GM12878 (cell line): ENCODE results near the gene CCR2. TPM values are rescaled to one million over a fixed set of nuclear protein-coding genes. Genes with fewer than 3 reads are reported as not detected.

Source experiments
- ATAC-seq: fragments of 200-7000 bp; cut with Tn5 transposase; 3 replicates; pipeline ENCODE4 v1.9.1; 2020; ENCODE audit warnings: mild to moderate bottlenecking, moderate library complexity
- BruUV-seq: library from RNA; stranded (reverse); fragments of 400-500 nt; replicated peaks from 2 replicates; lab custom pipeline; 2021; lab: Mats Ljungman, UMichigan
- CTCF ChIA-PET: fragments of 300-600 bp; sonication (Branson Sonifier 250); formaldehyde crosslinking; extraction: SDS; loops from one replicate; lab custom pipeline; 2021; ENCODE audit warnings: inconsistent platforms; lab: Yijun Ruan, JAX
- POLR2A ChIA-PET: fragments of 350-600 bp; formaldehyde crosslinking; extraction: SDS; loops from one replicate; lab custom pipeline; 2021; ENCODE audit warnings: inconsistent platforms; lab: Charles Lee
- RAD21 ChIA-PET: fragments of 300-600 bp; sonication (Branson Sonifier 250); formaldehyde crosslinking; loops from one replicate; lab custom pipeline; 2023; ENCODE audit warnings: antibody characterized with exemption; ENCODE audit not compliant: unreplicated experiment; lab: Charles Lee
- SMC1A ChIA-PET: fragments of 300-600 bp; sonication (Branson Sonifier 250); formaldehyde crosslinking; loops from one replicate; lab custom pipeline; 2023; ENCODE audit not compliant: unreplicated experiment, uncharacterized antibody; lab: Charles Lee
- DNase-seq: peaks from one replicate; pipeline ENCODE4 v3.0.0-alpha.2; 2011; ENCODE audit warnings: low read depth, low spot score
- FAIRE-seq: peaks from 3 replicates; lab custom pipeline; 2011; peaks lifted over from hg19 to GRCh38; lab: Jason Lieb, UNC
- H2AFZ ChIP-seq: 2 replicates; pipeline ENCODE4 v1.6.0; 2011; ENCODE audit warnings: low read depth, low read length, control low read depth; ENCODE audit not compliant: control insufficient read depth
- H3K27ac ChIP-seq: 2 replicates; pipeline ENCODE4 v1.5.1; 2011; ENCODE audit warnings: control low read depth; ENCODE audit not compliant: control insufficient read depth, insufficient read depth
- H3K27me3 ChIP-seq, 2 experiments: replicated peaks in 1 of 2; 2 replicates each; pipeline versions ENCODE4 v1.6.0 to v1.6.1; 2011; ENCODE audit warnings: low read length in 1 of 2; ENCODE audit not compliant: control insufficient read depth in 2 of 2, insufficient read depth in 2 of 2
- H3K36me3 ChIP-seq, 2 experiments: 2 replicates each; pipeline ENCODE4 v1.5.1; 2011; ENCODE audit warnings: low read length in 1 of 2; ENCODE audit not compliant: control insufficient read depth in 2 of 2, insufficient read depth in 2 of 2
- H3K4me1 ChIP-seq: 2 replicates; pipeline ENCODE4 v1.6.1; 2011; ENCODE audit warnings: mild to moderate bottlenecking, low read length, moderate library complexity, mixed read lengths; ENCODE audit not compliant: control insufficient read depth, insufficient read depth
- H3K4me2 ChIP-seq: 2 replicates; pipeline ENCODE4 v1.6.0; 2011; ENCODE audit warnings: control low read depth; ENCODE audit not compliant: control insufficient read depth, insufficient read depth
- H3K4me3 ChIP-seq: fragments of 200-600 bp; sonication (generic); 2 replicates; pipeline ENCODE4 v1.5.1; 2016
- H3K79me2 ChIP-seq: 2 replicates; pipeline ENCODE4 v1.6.0; 2011; ENCODE audit warnings: low read length; ENCODE audit not compliant: control insufficient read depth, insufficient read depth
- H3K9ac ChIP-seq: 2 replicates; pipeline ENCODE4 v1.8.0; 2011; ENCODE audit warnings: low read length, control low read depth, mixed read lengths; ENCODE audit not compliant: control insufficient read depth, insufficient read depth
- H3K9me3 ChIP-seq: replicated peaks from 3 replicates; pipeline ENCODE4 v1.5.1; 2011; ENCODE audit warnings: mild to moderate bottlenecking, low read length; ENCODE audit not compliant: control insufficient read depth, insufficient read depth
- H4K20me1 ChIP-seq: 2 replicates; pipeline ENCODE4 v1.6.0; 2011; ENCODE audit not compliant: control insufficient read depth, insufficient read depth
- CBX5 ChIP-seq: sonication (generic); IDR thresholded peaks from 2 replicates; pipeline ENCODE4 v1.6.1; 2016; ENCODE audit warnings: low read depth, moderate library complexity, mild to moderate bottlenecking, inconsistent platforms
- KAT2A ChIP-seq: conservative IDR thresholded peaks from 2 replicates; pipeline ENCODE4 v1.6.1; 2011; ENCODE audit warnings: low read depth, low read length; ENCODE audit not compliant: control insufficient read depth
- NR2F1 ChIP-seq: fragments of 450-650 bp; conservative IDR thresholded peaks from 2 replicates; pipeline ENCODE4 v1.6.1; 2017; ENCODE audit warnings: mild to moderate bottlenecking
- SIN3A ChIP-seq: IDR thresholded peaks from 2 replicates; pipeline ENCODE4 v1.6.1; 2012; ENCODE audit warnings: low read depth, low read length, improper control_type of control experiment
- STAT3 ChIP-seq: IDR thresholded peaks from 2 replicates; pipeline ENCODE4 v1.6.1; 2011; ENCODE audit warnings: low read depth, low read length, improper control_type of control experiment
- TCF7 ChIP-seq: IDR thresholded peaks from 2 replicates; pipeline ENCODE4 v1.6.1; 2014; ENCODE audit warnings: antibody characterized with exemption, borderline replicate concordance
- WGBS: methylation state at CpG from one replicate; pipeline ENCODE4 v1.1.6; 2016; ENCODE audit warnings: low lambda C conversion rate; ENCODE audit not compliant: insufficient replicate concordance, insufficient coverage; ENCODE audit errors: missing lambda C conversion rate; 5-methylcytosine and 5-hydroxymethylcytosine counted together
- in situ Hi-C: fragments of 300-500 bp; cut with MboI; formaldehyde crosslinking; loops from 9 replicates; pipeline ENCODE4 v1.14.3; 2018; ENCODE audit warnings: mixed read lengths
- intact Hi-C: fragments of 100-400 bp; cut with micrococcal nuclease; formaldehyde crosslinking; loops from one replicate; pipeline ENCODE4 v1.14.2; 2022; ENCODE audit not compliant: unreplicated experiment
- polyA plus RNA-seq, 11 experiments: library from polyadenylated mRNA; depleted of rRNA in 4 of 11; unstranded in 6 of 11; stranded (reverse) in 5 of 11; fragments of >200 nt; fragmentation: Nextera tagmentation in 4 of 11; fragmentation: Illumina TruSeq in 1 of 11; extraction: Ambion mirVana in 4 of 11; extraction: Trizol in 1 of 11; gene quantifications; 1 replicate in 1 of 11; 2 replicates in 10 of 11; pipeline versions ENCODE4 v1.2.1 to v1.2.3, GENCODE V29; 2011 to 2016; ENCODE audit warnings: inconsistent platforms in 2 of 11, missing spikeins in 2 of 11, low read depth in 1 of 11
- total RNA-seq, 4 experiments: library from RNA; depleted of rRNA in 3 of 4; stranded (reverse); fragments of >200 nt in 3 of 4; fragmentation: Illumina TruSeq in 1 of 4; extraction: Trizol in 1 of 4; gene quantifications; 2 replicates each; pipeline versions ENCODE4 v1.2.1 to v1.2.3, GENCODE V29; 2013 to 2021
- TF ChIP-seq, protein P1 (sequence below): fragments of 450-650 bp; IDR thresholded peaks from 2 replicates; pipeline ENCODE4 v1.6.1; 2016; ENCODE audit warnings: mild to moderate bottlenecking
- TF ChIP-seq, protein P2 (sequence below): fragments of 450-650 bp; IDR thresholded peaks from 2 replicates; pipeline ENCODE4 v1.6.1; 2018; ENCODE audit warnings: mild to moderate bottlenecking, low read depth, moderate library complexity; ENCODE audit not compliant: partially characterized antibody
- TF ChIP-seq, protein P3 (sequence below): fragments of 450-650 bp; formaldehyde crosslinking; IDR thresholded peaks from 2 replicates; pipeline ENCODE4 v1.5.0; 2022; ENCODE audit warnings: mild to moderate bottlenecking, missing genetic modification characterization
- TF ChIP-seq, protein P4 (sequence below): fragments of 450-650 bp; IDR thresholded peaks from 2 replicates; pipeline ENCODE4 v1.6.1; 2018; ENCODE audit warnings: borderline replicate concordance, mild to moderate bottlenecking; ENCODE audit not compliant: partially characterized antibody
- TF ChIP-seq, protein P5 (sequence below): fragments of 450-650 bp; IDR thresholded peaks from 2 replicates; pipeline ENCODE4 v1.6.1; 2017; ENCODE audit warnings: borderline replicate concordance

Gene CCR2
- total and polyA plus RNA-seq, 10 of the 15 experiments (the other 5 are each of a cell fraction or from before 2014, with no cell fraction given), result 1.9 to 4.7 (median 3.5) TPM; not detected in 1

DNA sequence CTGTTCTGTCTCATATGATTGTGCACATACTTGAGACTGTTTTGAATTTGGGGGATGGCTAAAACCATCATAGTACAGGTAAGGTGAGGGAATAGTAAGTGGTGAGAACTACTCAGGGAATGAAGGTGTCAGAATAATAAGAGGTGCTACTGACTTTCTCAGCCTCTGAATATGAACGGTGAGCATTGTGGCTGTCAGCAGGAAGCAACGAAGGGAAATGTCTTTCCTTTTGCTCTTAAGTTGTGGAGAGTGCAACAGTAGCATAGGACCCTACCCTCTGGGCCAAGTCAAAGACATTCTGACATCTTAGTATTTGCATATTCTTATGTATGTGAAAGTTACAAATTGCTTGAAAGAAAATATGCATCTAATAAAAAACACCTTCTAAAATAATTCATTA, 21.9 kb downstream of the CCR2 start:
- no peaks in the 10 kb centered on the region for H4K20me1 ChIP-seq
- SMC1A ChIA-PET, result interaction anchor here (2.2 to 15.8 kb wide), 4 partner anchors 160 to 437 kb away, joined by 6 to 581 read pairs (median 222); no protein-coding TSS in a partner anchor
- H3K9me3 ChIP-seq, result no peaks in the 10 kb centered on the region
- intact Hi-C loops (loop anchor here (10.0 kb wide), 1 partner anchor 179 kb away; no protein-coding TSS in a partner anchor), in situ Hi-C loops (loop anchor here (10.0 kb wide), 1 partner anchor 611 kb away; no protein-coding TSS in a partner anchor)
- no TSS peak for BruUV-seq
- no peaks in the 10 kb centered on the region for H3K79me2 ChIP-seq
- H2AFZ ChIP-seq, result no peak overlapping the region
- TF ChIP-seq CBX5 (no peak), NR2F1 (no peak), KAT2A (no peak), TCF7 (no peak), SIN3A (no peak), STAT3 (no peak)
- TF ChIP-seq, protein P1, sequence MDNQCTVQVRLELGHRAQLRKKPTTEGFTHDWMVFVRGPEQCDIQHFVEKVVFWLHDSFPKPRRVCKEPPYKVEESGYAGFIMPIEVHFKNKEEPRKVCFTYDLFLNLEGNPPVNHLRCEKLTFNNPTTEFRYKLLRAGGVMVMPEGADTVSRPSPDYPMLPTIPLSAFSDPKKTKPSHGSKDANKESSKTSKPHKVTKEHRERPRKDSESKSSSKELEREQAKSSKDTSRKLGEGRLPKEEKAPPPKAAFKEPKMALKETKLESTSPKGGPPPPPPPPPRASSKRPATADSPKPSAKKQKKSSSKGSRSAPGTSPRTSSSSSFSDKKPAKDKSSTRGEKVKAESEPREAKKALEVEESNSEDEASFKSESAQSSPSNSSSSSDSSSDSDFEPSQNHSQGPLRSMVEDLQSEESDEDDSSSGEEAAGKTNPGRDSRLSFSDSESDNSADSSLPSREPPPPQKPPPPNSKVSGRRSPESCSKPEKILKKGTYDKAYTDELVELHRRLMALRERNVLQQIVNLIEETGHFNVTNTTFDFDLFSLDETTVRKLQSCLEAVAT, result no peak
- TF ChIP-seq, protein P2, sequence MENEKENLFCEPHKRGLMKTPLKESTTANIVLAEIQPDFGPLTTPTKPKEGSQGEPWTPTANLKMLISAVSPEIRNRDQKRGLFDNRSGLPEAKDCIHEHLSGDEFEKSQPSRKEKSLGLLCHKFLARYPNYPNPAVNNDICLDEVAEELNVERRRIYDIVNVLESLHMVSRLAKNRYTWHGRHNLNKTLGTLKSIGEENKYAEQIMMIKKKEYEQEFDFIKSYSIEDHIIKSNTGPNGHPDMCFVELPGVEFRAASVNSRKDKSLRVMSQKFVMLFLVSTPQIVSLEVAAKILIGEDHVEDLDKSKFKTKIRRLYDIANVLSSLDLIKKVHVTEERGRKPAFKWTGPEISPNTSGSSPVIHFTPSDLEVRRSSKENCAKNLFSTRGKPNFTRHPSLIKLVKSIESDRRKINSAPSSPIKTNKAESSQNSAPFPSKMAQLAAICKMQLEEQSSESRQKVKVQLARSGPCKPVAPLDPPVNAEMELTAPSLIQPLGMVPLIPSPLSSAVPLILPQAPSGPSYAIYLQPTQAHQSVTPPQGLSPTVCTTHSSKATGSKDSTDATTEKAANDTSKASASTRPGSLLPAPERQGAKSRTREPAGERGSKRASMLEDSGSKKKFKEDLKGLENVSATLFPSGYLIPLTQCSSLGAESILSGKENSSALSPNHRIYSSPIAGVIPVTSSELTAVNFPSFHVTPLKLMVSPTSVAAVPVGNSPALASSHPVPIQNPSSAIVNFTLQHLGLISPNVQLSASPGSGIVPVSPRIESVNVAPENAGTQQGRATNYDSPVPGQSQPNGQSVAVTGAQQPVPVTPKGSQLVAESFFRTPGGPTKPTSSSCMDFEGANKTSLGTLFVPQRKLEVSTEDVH, result no peak
- TF ChIP-seq, protein P3, sequence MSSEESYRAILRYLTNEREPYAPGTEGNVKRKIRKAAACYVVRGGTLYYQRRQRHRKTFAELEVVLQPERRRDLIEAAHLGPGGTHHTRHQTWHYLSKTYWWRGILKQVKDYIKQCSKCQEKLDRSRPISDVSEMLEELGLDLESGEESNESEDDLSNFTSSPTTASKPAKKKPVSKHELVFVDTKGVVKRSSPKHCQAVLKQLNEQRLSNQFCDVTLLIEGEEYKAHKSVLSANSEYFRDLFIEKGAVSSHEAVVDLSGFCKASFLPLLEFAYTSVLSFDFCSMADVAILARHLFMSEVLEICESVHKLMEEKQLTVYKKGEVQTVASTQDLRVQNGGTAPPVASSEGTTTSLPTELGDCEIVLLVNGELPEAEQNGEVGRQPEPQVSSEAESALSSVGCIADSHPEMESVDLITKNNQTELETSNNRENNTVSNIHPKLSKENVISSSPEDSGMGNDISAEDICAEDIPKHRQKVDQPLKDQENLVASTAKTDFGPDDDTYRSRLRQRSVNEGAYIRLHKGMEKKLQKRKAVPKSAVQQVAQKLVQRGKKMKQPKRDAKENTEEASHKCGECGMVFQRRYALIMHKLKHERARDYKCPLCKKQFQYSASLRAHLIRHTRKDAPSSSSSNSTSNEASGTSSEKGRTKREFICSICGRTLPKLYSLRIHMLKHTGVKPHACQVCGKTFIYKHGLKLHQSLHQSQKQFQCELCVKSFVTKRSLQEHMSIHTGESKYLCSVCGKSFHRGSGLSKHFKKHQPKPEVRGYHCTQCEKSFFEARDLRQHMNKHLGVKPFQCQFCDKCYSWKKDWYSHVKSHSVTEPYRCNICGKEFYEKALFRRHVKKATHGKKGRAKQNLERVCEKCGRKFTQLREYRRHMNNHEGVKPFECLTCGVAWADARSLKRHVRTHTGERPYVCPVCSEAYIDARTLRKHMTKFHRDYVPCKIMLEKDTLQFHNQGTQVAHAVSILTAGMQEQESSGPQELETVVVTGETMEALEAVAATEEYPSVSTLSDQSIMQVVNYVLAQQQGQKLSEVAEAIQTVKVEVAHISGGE (CRISPR knock-in tag), result no peak
- TF ChIP-seq, protein P4, sequence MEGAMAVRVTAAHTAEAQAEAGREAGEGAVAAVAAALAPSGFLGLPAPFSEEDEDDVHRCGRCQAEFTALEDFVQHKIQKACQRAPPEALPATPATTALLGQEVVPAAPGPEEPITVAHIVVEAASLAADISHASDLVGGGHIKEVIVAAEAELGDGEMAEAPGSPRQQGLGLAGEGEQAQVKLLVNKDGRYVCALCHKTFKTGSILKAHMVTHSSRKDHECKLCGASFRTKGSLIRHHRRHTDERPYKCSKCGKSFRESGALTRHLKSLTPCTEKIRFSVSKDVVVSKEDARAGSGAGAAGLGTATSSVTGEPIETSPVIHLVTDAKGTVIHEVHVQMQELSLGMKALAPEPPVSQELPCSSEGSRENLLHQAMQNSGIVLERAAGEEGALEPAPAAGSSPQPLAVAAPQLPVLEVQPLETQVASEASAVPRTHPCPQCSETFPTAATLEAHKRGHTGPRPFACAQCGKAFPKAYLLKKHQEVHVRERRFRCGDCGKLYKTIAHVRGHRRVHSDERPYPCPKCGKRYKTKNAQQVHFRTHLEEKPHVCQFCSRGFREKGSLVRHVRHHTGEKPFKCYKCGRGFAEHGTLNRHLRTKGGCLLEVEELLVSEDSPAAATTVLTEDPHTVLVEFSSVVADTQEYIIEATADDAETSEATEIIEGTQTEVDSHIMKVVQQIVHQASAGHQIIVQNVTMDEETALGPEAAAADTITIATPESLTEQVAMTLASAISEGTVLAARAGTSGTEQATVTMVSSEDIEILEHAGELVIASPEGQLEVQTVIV, result no peak
- TF ChIP-seq, protein P5, sequence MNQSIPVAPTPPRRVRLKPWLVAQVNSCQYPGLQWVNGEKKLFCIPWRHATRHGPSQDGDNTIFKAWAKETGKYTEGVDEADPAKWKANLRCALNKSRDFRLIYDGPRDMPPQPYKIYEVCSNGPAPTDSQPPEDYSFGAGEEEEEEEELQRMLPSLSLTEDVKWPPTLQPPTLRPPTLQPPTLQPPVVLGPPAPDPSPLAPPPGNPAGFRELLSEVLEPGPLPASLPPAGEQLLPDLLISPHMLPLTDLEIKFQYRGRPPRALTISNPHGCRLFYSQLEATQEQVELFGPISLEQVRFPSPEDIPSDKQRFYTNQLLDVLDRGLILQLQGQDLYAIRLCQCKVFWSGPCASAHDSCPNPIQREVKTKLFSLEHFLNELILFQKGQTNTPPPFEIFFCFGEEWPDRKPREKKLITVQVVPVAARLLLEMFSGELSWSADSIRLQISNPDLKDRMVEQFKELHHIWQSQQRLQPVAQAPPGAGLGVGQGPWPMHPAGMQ, result no peak
- WGBS, result 0% methylated on average over 2 of the region's 2 CpGs
- H3K27ac ChIP-seq, result no peak overlapping the region
- H3K9ac ChIP-seq, result no peak overlapping the region
- POLR2A ChIA-PET, result no interaction called here
- no peak overlapping the region for H3K4me3 ChIP-seq
- peaks cover 0 to 3% of the 10 kb centered on the region in 2 experiments; a peak in 2 of 4 replicates for H3K27me3 ChIP-seq
- H3K36me3 ChIP-seq, result no peaks in the 10 kb centered on the region
- H3K4me2 ChIP-seq, result no peak overlapping the region
- RAD21 ChIA-PET, result interaction anchor here (1.2 to 13.5 kb wide), 3 partner anchors 156 to 437 kb away, joined by 3 to 421 read pairs (median 396); no protein-coding TSS in a partner anchor
- FAIRE-seq (no peak), ATAC-seq (no peak), DNase-seq (no peak)
- H3K4me1 ChIP-seq, result peaks cover 6% of the 10 kb centered on the region
- CTCF ChIA-PET, result interaction anchor here (1.5 to 21.1 kb wide), 3 partner anchors 99 to 291 kb away, joined by 6 to 714 read pairs (median 555); no protein-coding TSS in a partner anchor
